Fibroblast of lung (primary cell): ENCODE data around the gene VPS33B. TPM values are rescaled to one million over a fixed set of nuclear protein-coding genes. Genes with fewer than 3 reads are reported as not detected.

Source experiments
- DNase-seq, 2 donors: peaks; one replicate each; pipeline versions ENCODE4 v3.0.0 to v3.0.0-alpha.2; 2010; ENCODE audit warnings: low read depth in 2 of 2
- H2AFZ ChIP-seq: 2 replicates; pipeline ENCODE4 v1.5.1; 2012; ENCODE audit warnings: low read length, control low read depth, inconsistent platforms
- H3K27ac ChIP-seq: 2 replicates; pipeline ENCODE4 v1.5.1; 2011; ENCODE audit warnings: low read length, control low read depth; ENCODE audit not compliant: insufficient read depth
- H3K27me3 ChIP-seq: 2 replicates; pipeline ENCODE4 v1.5.1; 2011; ENCODE audit warnings: mild to moderate bottlenecking, low read length; ENCODE audit not compliant: control insufficient read depth, insufficient read depth
- H3K36me3 ChIP-seq: 2 replicates; pipeline ENCODE4 v1.5.1; 2011; ENCODE audit warnings: low read length; ENCODE audit not compliant: control insufficient read depth, insufficient read depth
- H3K4me1 ChIP-seq: 2 replicates; pipeline ENCODE4 v1.5.1; 2011; ENCODE audit warnings: low read length; ENCODE audit not compliant: control insufficient read depth, insufficient read depth; ENCODE audit errors: extremely low read depth
- H3K4me2 ChIP-seq: 2 replicates; pipeline ENCODE4 v1.5.1; 2011; ENCODE audit warnings: low read length, control low read depth; ENCODE audit not compliant: insufficient read depth; ENCODE audit errors: extremely low read depth
- H3K4me3 ChIP-seq, 4 experiments: fragments of 200-600 bp in 1 of 4; sonication (generic) in 1 of 4; replicated peaks in 1 of 4; 2 replicates each; pipeline ENCODE4 v1.5.1; 2011 to 2016; ENCODE audit warnings: low read length in 4 of 4, low read depth in 3 of 4, mild to moderate bottlenecking in 3 of 4, control low read depth in 2 of 4, inconsistent platforms in 1 of 4, mixed read lengths in 1 of 4; ENCODE audit not compliant: insufficient read depth in 1 of 4; ENCODE audit errors: control extremely low read depth in 1 of 4
- H3K79me2 ChIP-seq: 2 replicates; pipeline ENCODE4 v1.5.1; 2012; ENCODE audit warnings: mild to moderate bottlenecking, low read length, inconsistent platforms; ENCODE audit not compliant: control insufficient read depth, insufficient read depth
- H3K9ac ChIP-seq: 2 replicates; pipeline ENCODE4 v1.5.1; 2011; ENCODE audit warnings: mild to moderate bottlenecking, low read length, control low read depth; ENCODE audit not compliant: insufficient read depth
- H3K9me3 ChIP-seq: 2 replicates; pipeline ENCODE4 v1.5.1; 2012; ENCODE audit warnings: low read depth, low read length; ENCODE audit not compliant: control insufficient read depth, insufficient read depth
- H4K20me1 ChIP-seq: 2 replicates; pipeline ENCODE4 v1.5.1; 2011; ENCODE audit warnings: low read length; ENCODE audit not compliant: control insufficient read depth, insufficient read depth; ENCODE audit errors: extremely low read depth
- CTCF ChIP-seq, 2 donors: IDR thresholded peaks in 1 of 2; conservative IDR thresholded peaks in 1 of 2; 1 replicate in 1 of 2; 2 replicates in 1 of 2; pipeline ENCODE4 v1.5.1; 2011 to 2012; ENCODE audit warnings: low read length in 2 of 2, control low read depth in 1 of 2, inconsistent platforms in 1 of 2, low read depth in 1 of 2, mild to moderate bottlenecking in 1 of 2
- EZH2 ChIP-seq: IDR thresholded peaks from 2 replicates; pipeline ENCODE4 v1.5.1; 2012; ENCODE audit warnings: low read length, control low read depth, mild to moderate bottlenecking; ENCODE audit errors: missing control alignments
- polyA plus RNA-seq, 2 donors: library from polyadenylated mRNA; depleted of rRNA in 1 of 2; stranded (reverse) in 1 of 2; unstranded in 1 of 2; fragments of >200 nt; gene quantifications; 2 replicates each; pipeline ENCODE4 v1.2.1, GENCODE V29; 2011 to 2012; ENCODE audit warnings: missing spikeins in 1 of 2
- total RNA-seq: library from RNA; depleted of rRNA; stranded (reverse); fragments of >200 nt; gene quantifications from 2 replicates; pipeline ENCODE4 v1.2.1, GENCODE V29; 2014

The VPS33B gene
- total and polyA plus RNA-seq, 2 donors (not counting 1 experiment from before 2014, with no cell fraction given), result 11.2 TPM

GRCh38 chr15:91068966-91069365 is 46.6 kb upstream of the VPS33B start:
- no peak overlapping the region for H2AFZ ChIP-seq
- no peaks in the 10 kb centered on the region for H3K36me3 ChIP-seq
- no peaks in the 10 kb centered on the region for H3K4me1 ChIP-seq
- TF ChIP-seq EZH2, result no peak
- TF ChIP-seq CTCF (conservative IDR thresholded peaks at IDR 0.05 in 1 of 2, IDR thresholded peaks at IDR 0.05 in 1 of 2; ENCODE audit: low read depth in 1 of 2, low read length in 2 of 2), result no peak
- no peaks in the 10 kb centered on the region for H3K79me2 ChIP-seq
- H3K9ac ChIP-seq, result no peak overlapping the region
- no peak for DNase-seq
- H3K4me3 ChIP-seq, result no peak overlapping the region
- H3K4me2 ChIP-seq, result no peak overlapping the region
- H3K27ac ChIP-seq, result no peak overlapping the region
- H3K27me3 ChIP-seq, result no peaks in the 10 kb centered on the region
- H3K9me3 ChIP-seq, result no peaks in the 10 kb centered on the region
- no peaks in the 10 kb centered on the region for H4K20me1 ChIP-seq

- no peaks in the 10 kb centered on the region for H3K36me3 ChIP-seq
- no peaks in the 10 kb centered on the region for H4K20me1 ChIP-seq
- no peaks in the 10 kb centered on the region for H3K4me1 ChIP-seq
- H3K9ac ChIP-seq, result no peak overlapping the region
- H3K27ac ChIP-seq, result no peak overlapping the region
- no peak overlapping the region for H3K4me2 ChIP-seq
- TF ChIP-seq EZH2 (no peak), CTCF (conservative IDR thresholded peaks at IDR 0.05 in 1 of 2, IDR thresholded peaks at IDR 0.05 in 1 of 2; ENCODE audit: low read depth in 1 of 2, low read length in 2 of 2) (no peak)
- H3K4me3 ChIP-seq, result no peak overlapping the region
- no peak overlapping the region for H2AFZ ChIP-seq
- no peak for DNase-seq
- no peaks in the 10 kb centered on the region for H3K79me2 ChIP-seq
- no peaks in the 10 kb centered on the region for H3K9me3 ChIP-seq
- H3K27me3 ChIP-seq, result no peaks in the 10 kb centered on the region
Observed at GRCh38 chr15:91068436-91068835, 46.0 kb upstream of the VPS33B start.

GRCh38 chr15:91067036-91067435 is 44.6 kb upstream of the VPS33B start:
- Histone ChIP-seq H3K4me1 (no peaks in the 10 kb centered on the region), H3K27me3 (no peaks in the 10 kb centered on the region), H3K4me3 (no peak overlapping the region), H3K79me2 (no peaks in the 10 kb centered on the region), H3K9ac (no peak overlapping the region), H4K20me1 (no peaks in the 10 kb centered on the region), H3K36me3 (no peaks in the 10 kb centered on the region), H3K27ac (no peak overlapping the region), H2AFZ (no peak overlapping the region), H3K4me2 (no peak overlapping the region), H3K9me3 (no peaks in the 10 kb centered on the region)
- TF ChIP-seq EZH2, result no peak
- no peak for TF ChIP-seq CTCF (conservative IDR thresholded peaks at IDR 0.05 in 1 of 2, IDR thresholded peaks at IDR 0.05 in 1 of 2; ENCODE audit: low read depth in 1 of 2, low read length in 2 of 2)
- peak in 1 of 2 donors; percentile 3 for DNase-seq
